HuH-7 (cell line): ENCODE measurements around the gene DRAP1.
A peak's percentile ranks its signal among the peaks of the same experiment; 100 is the strongest.

ENCODE experiments used
- DNase-seq: peaks from one replicate; pipeline ENCODE4 v3.0.0; 2011; ENCODE audit warnings: low spot score

DRAP1 gene

DNA sequence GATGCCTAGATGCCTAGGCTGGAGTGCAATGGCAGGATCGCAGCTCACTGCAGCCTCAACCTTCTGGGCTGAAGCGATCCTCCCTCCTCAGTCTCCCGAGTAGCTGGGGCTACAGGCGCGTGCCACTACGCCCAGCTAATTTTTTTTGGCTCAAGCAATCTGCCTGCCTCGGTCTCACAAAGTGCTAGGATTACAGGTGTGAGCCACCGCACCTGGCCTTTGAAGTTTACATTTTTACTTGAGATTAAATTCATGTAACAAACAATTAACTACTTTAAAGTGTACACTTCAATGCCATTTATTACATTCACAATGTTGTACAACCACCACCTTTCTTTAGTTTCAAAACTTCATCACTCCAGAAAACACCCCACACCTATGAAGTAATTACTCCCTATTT lies 15.5 kb upstream of the DRAP1 start:
- DNase-seq, result no peak

DNA sequence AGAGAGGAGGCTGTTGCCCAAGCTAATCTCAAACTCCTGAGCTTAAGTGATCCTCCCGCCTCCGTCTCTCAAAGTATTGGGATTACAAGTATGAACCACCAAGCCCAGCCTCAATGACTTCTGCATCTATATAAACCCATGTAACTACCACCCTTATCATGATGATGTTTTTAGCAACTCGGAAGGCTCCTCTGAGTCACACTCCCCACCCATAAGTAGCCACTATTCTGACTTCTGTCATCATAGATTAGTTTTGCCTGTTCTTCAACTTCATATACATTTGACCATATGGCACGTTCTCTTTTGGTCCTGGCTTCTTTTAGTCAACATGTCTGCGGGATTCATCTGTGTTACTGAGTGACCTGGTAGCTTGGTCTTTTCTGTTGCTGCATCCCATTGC lies 12.6 kb upstream of the DRAP1 start:
- no peak for DNase-seq

DNA sequence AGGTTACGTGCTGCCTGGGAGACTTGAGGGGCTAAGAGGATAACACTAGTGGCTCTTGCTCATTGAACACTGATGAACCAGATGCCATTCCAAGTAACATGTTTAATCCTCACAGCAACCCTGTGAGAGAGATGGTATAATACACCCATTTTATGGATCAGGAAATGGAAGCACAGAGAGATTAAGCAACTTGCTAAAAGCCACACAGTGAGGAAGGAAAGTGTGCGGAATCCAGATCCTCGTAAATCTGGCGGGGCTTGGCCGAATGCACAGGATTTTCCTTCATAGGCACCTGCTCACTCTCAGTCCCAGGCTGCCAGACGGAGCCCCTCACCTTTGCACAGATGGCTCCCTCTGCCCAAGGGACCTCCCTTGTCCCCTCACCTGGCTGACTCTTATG lies 11.3 kb upstream of the DRAP1 start:
- DNase-seq, result no peak

DNA sequence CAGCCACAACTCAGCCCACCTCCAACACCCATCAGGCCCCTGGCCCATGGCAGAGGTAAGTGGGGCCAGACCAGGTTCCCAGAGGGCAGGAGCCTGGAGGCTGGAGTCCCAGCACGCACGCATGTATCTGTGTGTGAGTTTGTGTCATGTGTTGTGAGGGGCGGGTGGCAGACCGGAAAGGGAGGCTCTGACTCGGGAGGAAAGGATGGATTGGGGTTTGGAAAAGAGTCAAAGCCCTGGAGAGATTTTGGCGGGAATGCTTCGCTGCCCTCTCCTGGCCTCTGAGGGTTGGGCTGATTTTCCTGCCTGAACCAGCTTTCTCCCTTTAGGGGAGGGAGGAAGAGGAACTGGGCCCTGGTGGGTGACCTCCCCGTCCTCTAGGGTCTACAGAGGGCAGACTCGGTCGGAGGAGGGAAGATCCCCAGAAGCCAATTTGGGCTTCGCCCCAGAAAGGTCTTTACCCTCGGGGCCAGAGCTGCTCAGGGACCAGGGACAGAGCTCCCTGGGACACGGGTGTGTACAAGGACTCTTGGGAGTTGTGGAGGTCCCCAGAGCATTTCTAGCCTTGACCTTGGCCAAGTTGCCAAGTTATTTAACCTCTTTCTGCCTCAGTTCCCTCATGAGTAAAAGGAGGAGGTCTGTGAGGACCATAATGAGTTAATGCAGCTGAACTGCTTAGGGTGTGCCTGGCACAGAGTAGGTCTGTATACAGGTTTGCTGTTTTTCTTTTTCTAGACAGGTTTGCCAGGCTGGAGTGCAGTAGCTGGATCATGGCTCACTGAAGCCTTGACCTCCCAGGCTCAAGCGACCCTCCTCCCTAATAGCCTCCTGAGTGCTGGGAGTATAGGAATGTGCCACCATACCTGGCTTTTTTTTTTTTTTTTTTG lies 7.3 kb upstream of the DRAP1 start:
- DNase-seq, result peak; percentile 75

DNA sequence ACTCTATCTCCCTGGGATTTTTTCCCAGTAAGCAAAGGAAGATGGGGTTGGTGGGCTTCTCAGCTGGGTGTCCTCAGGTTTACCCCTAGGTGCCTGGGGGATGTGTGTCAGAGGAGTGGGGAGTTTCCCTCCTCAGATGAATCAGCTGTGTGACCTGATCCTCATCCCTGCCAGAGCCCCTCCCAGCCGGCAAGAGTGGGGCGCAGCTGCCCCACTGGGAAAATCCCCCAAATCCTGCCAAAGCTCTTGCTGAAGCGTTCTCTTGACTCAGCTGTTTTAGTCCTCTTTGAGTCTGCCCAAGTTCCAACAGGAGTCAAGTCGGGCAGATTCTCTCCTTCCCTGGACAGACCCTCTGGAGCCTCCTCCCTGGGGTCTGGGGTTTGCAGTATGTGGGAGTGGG lies 6.4 kb upstream of the DRAP1 start:
- DNase-seq, result no peak

DNA sequence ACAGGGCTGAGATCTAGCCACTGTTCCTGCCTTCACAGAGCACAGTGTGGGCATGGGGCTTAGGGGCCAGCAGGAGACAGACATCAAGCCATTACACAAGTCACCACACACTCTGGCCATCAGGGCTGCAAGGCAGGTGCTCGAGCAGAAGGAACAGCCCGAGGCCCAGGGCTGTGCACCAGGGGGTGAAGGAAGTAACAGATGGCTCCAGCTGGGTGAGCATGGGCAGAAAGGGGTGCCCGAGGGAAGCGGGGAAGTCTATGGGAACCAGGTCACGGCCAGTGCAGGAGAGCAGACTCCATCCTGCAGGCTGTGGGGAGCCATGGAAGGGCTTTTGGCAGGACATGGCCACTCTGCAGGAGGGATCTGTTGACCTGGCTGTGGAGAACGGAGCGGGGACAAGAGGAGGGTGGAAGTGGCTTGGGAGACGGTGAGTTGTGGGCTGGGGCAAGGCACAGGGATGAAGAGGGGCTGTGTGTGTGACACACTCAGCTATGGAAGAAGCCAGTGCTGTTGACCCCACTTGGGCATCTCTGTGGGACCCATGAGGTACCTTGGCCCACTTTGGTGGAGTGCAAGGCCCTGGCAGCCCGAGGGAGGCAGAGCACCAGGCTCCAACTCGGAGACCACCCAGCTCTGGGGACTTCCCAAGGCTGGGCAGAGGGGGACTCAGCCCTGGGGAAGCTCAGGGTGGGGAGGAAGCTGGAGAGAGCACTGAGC lies 4.0 kb upstream of the DRAP1 start:
- DNase-seq, result no peak

DNA sequence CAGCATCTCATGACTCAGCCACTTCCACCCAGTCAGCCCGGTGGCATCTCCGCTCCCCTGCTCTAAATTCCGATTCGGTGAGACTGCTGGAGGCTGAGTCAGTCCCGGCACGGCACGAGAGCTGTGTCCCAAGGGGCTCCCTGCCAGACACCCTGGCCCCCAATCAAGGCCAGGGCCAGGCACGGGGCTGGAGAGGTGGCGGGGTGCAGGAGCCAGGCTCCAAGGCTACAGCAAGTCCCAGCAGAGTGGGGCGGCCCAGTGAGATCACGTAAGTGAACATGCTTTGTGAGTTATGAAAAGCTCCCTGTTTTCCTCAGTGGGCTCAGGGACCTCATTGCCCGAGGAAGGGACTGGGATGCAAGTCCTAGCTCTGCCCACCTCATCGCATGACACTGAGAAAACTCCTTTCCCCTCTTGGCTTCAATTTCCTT lies 3.4 kb upstream of the DRAP1 start:
- DNase-seq, result no peak

DNA sequence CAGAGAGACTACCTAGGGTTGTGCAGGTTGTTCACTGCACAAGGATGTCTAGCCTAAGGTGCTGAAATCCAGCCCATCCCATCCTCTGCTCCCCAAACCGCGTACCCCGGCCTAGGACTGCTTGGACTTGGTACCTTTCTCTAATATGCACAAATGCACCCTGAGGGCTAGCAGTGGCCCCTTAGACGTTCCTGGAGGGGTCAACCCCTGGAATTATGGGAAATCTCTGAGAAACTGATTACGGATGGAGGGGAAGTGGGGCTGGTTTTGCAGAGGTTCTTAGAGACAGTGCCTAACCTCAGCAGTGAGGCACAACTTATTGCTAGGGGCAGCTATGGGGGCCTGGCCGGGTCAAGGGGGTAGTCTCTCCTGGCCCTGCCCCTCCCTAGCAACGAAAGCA lies 2.8 kb upstream of the DRAP1 start:
- no peak for DNase-seq

DNA sequence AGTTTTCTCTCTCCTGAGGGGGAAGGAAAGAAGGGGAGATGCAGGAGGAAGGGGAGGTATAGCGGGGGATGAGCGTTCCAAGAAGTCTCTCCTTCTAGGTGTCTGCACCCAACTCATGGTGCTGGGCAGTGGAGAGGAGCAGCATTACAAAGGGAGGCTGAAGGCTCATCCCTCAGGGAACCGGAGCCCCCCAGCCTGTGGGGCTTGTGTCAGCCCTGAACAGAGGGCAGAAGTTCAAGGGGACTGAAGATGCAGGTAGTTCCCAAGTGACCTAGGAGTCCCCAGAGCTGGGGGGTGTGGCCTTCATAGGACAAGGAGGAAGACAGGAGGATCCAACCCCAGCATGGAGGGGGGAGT lies 2.2 kb upstream of the DRAP1 start:
- no peak for DNase-seq

DNA sequence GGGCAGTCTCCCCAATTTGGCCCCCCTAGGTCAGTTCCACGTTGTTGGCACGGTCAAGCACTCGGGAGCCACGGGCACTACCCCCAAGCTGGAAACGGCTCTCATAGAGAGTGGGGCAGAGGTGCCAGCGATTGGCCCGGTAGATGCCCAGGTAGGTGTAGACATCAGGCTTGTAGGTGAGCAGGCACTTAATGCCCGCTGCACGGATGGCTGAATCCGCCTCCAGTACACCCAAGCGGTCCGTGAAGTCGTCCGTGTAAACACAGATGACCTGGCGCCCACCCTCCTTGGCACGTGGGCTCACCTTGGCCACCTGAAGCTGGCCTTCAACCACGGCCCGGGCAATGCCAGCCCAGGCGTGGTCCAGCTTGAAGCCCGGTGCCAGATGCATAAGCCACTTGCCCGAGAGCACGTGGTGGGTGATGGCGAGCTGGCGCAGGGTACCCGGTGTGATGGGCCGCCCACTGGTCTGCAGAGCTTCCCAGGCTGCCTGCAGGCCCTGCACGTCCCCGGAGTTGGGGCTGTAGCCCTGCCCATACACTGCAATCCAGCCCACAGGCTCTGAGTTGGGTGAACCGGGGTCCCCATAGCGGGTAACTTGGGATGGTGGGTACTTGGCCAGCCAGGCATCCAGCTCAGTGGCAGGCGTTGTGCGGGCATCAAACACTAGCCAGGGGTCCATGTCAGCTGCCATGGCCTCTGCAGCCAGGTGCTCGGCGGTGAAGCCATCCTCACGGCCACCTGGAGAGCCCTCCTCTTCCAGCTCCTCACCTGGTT lies 1.6 kb upstream of the DRAP1 start:
- no peak for DNase-seq

DNA sequence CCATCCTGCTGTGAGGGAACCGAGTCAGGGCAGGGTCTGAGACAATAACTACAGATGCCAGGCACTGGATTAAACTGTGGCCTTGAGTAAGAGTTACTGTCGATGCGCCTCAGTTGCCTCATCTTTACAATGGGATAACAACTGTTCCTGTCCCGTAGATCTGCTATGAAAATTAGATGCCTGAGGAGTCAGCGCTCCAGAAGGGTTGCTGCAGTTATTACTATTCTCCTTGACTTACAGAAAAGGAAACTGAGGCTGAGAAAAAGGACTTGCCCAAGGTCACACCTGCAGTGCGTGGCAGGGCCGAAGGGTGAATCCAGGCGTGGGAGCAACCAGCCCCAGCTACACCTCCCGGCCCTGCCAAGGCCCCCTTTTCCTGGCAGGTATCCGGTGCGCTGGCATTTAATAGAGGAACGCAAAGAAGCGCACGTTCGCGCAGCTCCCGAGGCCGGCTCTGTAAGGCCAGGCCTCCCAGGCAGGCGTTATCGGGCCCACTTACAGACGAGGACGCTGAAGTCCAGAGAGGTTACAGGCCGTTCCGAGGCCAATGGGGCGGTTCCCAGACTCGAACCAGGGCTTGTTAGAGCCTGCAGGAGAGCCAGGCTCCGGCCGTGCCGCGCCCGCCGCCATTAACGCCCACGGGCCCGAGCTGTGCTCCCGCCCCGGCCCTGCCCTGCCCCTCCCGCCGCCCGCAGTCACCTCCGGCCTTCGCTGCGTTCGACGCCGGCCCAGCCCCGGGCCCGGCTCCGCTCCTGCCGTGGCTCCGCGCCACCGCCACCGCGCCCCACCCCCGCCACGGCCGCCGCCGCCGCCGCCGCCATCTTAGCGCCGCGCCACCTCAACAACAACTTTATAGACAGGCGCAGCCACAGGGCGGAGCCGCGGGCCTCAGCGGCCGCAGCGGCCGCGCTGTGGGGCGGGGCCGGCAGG lies 750 bp upstream of the DRAP1 start, which contains the start of gene C11orf68:
TSS of gene C11orf68 (minus strand) at position 852 of the 930 bp plus-strand sequence. CDS start at position 821, 31 bp downstream.
- DNase-seq, result no peak

DNA sequence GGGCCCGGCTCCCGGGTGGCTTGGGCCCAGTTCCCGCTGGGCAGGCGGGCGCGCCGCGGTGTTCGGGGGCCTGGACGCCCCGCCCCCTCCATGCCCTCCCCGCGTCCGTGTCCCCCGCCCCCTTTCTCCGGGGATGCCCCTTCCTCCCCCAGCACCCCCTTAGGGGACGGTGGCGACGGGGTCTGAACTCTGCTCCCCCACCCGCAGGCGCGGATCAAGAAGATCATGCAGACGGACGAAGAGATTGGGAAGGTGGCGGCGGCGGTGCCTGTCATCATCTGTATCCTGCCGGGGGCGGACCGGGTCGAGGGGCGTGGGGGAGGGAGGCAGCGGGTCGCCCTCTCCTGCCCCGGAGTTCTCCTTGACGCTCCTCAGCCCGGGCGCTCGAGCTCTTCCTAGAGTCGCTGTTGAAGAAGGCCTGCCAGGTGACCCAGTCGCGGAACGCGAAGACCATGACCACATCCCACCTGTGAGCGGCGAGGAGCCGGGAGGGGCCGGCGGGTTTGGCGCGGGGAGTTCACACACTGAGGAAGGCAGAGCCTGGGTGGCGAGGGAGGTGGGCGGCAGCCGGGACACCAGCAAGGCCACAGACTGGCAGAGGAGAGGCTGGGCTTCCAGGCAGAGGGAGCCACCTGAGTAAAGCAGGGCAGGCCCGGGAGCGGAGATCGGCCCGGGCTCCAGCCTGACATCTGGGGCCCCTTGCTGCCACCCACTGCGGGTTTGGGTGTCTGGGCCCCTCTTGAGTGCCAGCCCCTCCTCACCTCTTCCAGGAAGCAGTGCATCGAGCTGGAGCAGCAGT lies 546 bp downstream of the DRAP1 start:
- no peak for DNase-seq

DNA sequence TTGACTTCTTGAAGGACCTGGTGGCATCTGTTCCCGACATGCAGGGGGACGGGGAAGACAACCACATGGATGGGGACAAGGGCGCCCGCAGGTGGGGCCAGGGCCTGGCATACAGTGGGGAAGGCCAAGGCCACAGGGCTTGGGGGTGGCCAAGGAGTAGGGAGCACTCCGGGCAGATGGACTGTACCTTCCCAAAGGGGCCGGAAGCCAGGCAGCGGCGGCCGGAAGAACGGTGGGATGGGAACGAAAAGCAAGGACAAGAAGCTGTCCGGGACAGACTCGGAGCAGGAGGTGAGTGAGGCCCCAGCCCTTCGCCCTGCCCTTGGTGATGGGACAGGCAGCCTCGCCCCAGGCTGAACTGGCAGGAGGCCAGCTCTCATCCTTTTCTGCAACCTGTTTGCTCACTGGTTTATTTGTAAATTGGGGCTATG lies 1.2 kb downstream of the DRAP1 start:
- no peak for DNase-seq

DNA sequence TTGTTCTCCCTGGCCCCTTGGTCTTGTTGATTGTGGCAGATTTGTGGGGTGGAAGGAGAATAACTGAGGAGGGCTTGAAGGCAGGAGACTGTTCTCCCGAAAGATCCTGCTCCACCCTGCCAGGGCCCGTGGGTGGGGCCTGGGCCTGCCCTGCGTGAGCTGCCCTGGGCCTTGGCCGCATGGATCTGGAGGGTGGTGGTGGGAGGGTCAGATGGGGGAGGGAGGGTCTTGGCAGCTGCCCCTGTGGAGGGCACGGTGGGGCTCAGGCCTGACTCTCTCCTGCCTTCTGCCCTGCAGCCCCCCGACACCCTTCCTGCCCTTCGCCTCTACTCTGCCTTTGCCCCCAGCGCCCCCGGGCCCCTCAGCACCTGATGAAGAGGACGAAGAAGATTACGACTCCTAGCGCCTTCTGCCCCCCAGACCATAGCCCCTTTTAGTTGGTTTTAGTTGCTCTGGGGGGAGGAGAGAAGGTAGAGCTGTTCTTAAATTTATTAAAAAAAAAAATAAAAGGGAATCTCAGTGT lies 1.9 kb downstream of the DRAP1 start:
- no peak for DNase-seq

DNA sequence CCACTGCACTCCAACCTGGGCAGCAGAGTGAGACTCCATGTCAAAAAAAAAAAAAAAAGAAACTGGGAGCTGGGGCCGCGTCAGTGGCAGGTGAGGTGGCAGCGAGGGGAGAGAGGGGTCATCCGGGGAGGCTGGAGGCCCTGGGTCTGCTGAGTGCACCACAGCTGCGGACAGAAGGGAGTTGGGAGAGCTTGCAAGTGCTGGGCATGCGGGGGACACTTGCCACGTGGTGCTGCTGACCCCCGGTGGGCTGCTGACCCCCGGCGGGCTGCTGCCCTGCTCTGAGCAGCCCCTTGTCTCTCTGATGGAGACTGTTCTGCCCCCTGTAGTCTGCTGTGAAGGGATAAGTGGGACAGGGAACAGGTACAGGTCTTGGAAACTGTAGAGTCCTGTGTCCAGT lies 2.6 kb downstream of the DRAP1 start:
- no peak for DNase-seq

DNA sequence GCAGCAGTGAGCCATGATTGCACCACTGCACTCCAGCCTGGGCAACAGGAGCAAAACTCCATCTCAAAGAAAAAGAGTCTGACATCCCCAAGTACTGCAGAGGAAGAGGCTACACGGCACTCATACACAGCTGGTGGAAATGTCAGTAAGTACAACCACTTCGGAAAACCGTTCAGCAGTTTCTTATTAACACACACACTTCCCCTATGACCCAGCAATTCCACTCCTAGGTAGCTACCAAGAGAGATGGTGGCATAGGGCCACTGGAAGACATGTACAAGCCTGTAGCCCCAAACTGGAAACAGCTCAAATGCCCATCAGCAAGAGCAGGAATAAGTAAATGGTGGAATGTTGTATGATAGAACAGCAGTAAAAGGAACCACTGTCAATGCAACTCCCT lies 3.3 kb downstream of the DRAP1 start:
- no peak for DNase-seq

DNA sequence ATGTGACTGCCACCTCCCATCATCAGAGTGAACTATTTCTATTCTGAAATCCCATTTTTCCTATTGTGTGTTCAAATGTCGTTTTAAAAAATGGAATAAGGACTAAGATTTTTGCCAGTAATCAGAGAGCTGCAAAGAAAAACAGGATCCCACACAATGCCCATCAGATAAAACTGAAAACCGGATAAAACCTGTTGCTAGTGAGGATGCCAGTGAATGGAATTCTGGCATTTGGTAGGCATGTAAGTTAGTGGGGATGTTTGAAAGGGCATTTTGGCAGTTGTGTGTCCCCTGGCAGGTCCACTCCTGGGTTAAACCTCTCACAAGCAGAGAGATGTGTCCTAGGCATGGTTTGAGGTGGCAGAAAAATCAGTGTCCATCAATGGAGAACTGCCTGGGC lies 6.2 kb downstream of the DRAP1 start:
- no peak for DNase-seq

DNA sequence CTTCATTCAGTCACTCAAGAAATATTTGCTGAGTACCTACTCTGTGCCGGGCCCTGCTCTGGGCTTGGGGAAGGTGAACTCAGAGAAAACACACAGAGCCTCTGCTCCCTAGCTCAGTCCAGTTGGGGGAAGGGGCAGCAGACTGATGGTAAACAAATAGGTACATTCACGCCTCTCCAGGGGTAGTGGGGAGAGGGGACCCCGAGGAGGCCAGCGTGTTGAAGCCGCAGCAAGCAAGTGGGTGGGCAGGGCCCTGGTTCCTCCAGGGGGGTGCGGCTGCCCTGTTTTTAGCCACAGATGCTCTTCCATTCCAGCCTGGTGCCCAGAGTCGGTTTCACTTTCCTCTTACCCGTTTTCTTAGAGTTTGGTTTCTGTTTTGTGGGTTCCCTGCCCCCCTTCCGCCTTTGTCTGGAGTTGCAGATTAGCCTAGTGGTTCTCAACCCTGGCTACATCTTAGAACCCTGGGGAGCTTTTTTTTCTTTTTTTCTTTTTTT lies 8.7 kb downstream of the DRAP1 start:
- DNase-seq, result no peak

DNA sequence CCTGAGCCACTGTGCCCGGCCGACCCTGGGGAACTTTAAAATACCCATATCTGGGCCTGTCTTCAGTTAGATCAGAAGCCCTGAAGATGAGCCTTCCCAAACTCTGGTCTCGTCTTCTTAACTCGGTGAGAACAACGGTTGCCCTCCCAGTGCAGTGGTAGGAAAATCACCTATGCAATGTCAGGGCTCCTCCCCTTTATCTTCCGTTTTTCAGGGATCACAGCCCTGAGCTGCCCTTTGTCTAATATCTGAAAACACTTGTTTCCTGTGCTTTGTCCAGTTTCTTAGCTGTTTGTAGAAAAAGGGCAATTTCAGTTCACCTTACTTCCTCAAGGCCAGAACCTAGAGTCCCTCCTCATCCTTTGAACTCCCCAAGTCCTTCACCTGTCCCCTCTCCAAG lies 9.4 kb downstream of the DRAP1 start:
- DNase-seq, result no peak
